OCI-LY7 (cell line): Measurements from ENCODE around the gene NCL.
A peak's percentile ranks its signal among the peaks of the same experiment; 100 is the strongest.

Source experiments
- EZH2phosphoT487 ChIP-seq: fragments of 200-600 bp; sonication (generic); IDR thresholded peaks from 2 replicates; pipeline ENCODE4 v1.6.1; 2018; ENCODE audit warnings: low read depth, borderline replicate concordance, mild to moderate bottlenecking, mixed run types, antibody characterized with exemption, low read length, moderate library complexity, mixed read lengths
- TF ChIP-seq, protein P1 (sequence below): fragments of 200-600 bp; sonication (generic); conservative IDR thresholded peaks from 2 replicates; pipeline ENCODE4 v1.5.1; 2014; ENCODE audit warnings: mild to moderate bottlenecking, antibody characterized with exemption, low read length, moderate library complexity, mixed read lengths

DNA sequence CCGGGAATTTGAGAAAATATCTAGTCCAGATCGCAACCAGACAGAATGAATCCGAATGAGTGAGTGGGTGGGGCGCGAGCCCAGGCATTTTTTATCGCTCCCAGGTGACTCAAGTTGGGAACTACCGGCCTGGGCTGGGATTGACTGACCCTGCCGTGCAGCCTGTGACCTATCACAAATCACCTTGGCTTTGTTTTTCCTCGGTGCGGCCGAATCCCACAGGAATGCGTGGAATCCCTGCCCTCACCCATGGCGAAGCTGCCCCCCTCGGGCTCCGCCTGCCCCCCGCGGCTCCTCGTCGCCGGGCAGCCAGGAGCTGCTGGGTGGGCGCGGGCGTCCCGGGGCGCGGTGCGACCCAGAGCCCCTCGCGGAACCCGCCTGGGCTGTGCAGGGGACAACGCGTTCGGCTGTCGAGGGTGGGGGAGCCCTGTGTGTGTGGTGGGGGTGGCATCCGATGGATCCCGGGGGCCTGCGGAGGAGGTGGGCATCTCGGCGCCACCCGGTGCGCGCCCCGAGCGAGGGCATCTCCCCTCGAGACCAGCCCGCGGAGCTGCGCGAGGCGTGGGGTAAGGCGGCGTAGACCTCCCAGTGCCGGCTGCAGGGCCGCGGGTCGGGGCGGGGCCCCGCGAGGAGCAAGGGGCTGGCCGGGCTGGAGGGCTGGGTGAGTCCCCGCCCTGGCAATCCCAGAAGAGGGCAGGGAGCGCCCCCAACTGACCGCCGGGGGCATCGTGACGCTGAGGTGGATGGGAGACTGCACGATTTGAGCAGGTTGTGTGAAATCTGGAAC lies 52.3 kb downstream of the NCL start:
- TF ChIP-seq, protein P1, sequence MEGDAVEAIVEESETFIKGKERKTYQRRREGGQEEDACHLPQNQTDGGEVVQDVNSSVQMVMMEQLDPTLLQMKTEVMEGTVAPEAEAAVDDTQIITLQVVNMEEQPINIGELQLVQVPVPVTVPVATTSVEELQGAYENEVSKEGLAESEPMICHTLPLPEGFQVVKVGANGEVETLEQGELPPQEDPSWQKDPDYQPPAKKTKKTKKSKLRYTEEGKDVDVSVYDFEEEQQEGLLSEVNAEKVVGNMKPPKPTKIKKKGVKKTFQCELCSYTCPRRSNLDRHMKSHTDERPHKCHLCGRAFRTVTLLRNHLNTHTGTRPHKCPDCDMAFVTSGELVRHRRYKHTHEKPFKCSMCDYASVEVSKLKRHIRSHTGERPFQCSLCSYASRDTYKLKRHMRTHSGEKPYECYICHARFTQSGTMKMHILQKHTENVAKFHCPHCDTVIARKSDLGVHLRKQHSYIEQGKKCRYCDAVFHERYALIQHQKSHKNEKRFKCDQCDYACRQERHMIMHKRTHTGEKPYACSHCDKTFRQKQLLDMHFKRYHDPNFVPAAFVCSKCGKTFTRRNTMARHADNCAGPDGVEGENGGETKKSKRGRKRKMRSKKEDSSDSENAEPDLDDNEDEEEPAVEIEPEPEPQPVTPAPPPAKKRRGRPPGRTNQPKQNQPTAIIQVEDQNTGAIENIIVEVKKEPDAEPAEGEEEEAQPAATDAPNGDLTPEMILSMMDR: peak; percentile 68
- TF ChIP-seq EZH2phosphoT487: no peak
